Gastroesophageal sphincter (tissue), 3 donors: ENCODE data around the gene SOX6.

Experiments
- CTCF ChIP-seq, 4 experiments: fragments of 200-600 bp in 2 of 4; fragments of 450-650 bp in 2 of 4; sonication (generic) in 1 of 4; IDR thresholded peaks; one replicate each; pipeline ENCODE4 v1.5.1; 2017 to 2019; ENCODE audit warnings: antibody characterized with exemption in 4 of 4, mild to moderate bottlenecking in 2 of 4, moderate library complexity in 2 of 4
- POLR2A ChIP-seq, 2 donors: fragments of 450-650 bp; IDR thresholded peaks; one replicate each; pipeline ENCODE4 v1.6.1; 2017; ENCODE audit warnings: antibody characterized with exemption in 2 of 2, mild to moderate bottlenecking in 2 of 2, moderate library complexity in 1 of 2

GRCh38 chr11:16031210-16031609 lies 325.1 kb downstream of the SOX6 start:
- TF ChIP-seq POLR2A (IDR thresholded peaks at IDR 0.05) (no peak), CTCF (IDR thresholded peaks at IDR 0.05) (no peak)
